Right lobe of liver (tissue), 4 donors: ENCODE results near the gene ZNFX1.

Experiments used
- CTCF ChIP-seq, 4 donors: fragments of 200-600 bp in 3 of 4; fragments of 450-650 bp in 1 of 4; IDR thresholded peaks; one replicate each; pipeline versions ENCODE4 v1.5.1 to v1.8.0; 2016 to 2022; ENCODE audit warnings: antibody characterized with exemption in 4 of 4, mild to moderate bottlenecking in 2 of 4
- POLR2A ChIP-seq: fragments of 450-650 bp; IDR thresholded peaks from one replicate; pipeline ENCODE4 v1.6.1; 2017; ENCODE audit warnings: antibody characterized with exemption, mild to moderate bottlenecking
- donor health status: DM: no; HTN: no; CAD: no.
- donor health status: DM: no; HTN: no; CAD: no.
- donor health status: DM: no; HTN: yes; CAD: no.

- TF ChIP-seq CTCF (IDR thresholded peaks at IDR 0.05): no peak
- no peak for TF ChIP-seq POLR2A
These were observed 14.2 kb upstream of the ZNFX1 start for GRCh38 chr20:49292010-49292409.
